Stimulated activated CD4-positive, alpha-beta T cell treated with anti-CD3 and anti-CD28 coated beads, Interleukin-1b, Interleukin-23, amount 100 ng/mL, for 24 hours (primary cell): ENCODE data around the gene RASSF1.
A peak's percentile ranks its signal among the peaks of the same experiment; 100 is the strongest.

ENCODE experiments used
- DNase-seq, 4 experiments: peaks; one replicate each; pipeline ENCODE4 v3.0.0-alpha.2; 2020; ENCODE audit warnings: low read depth in 4 of 4, low spot score in 1 of 4

Gene RASSF1

DNA sequence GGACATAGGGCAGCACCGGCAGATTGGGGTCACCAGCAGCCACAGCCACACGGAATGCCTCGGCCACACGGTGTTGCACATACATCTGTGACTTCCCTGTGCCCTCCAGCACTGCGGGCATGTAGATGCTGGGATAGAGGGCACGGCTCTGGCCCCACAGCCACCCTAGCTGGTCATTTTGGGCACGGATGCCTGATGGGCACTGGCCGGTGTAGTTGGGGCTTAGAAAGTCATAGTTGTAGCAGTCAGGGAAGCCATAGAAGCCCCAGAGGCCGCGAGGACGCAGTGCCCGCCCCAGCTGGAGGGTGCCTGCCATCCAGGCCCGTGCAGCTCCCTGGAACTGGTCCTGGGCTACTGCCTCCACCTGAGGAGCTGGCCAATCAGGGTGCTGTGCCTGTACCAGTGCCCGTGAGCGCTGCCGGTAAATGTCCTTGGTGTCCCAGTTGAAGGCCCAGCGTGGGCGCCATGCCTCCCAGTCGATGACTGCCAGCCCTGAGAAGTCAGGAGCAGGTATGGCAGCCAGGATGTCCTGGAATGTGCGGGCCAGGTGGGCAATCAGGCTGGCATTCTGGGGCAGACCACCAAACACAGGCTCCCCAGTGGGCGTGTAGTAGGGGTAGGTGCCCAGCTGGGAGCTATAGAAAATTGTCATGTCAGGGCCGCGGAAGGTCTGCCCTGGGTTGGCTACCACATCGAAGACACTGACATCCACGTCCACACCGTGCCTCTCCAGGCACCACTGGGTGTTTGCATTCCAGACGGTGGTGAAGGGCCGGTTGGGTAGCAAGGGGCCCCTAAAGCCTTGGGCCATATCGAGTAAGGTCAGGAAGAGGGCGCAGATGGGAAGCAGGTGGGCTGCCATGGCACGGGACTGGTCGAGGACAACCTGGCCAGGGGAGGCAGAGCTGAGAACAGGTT lies 38.3 kb downstream of the RASSF1 start:
- no peak for DNase-seq

DNA sequence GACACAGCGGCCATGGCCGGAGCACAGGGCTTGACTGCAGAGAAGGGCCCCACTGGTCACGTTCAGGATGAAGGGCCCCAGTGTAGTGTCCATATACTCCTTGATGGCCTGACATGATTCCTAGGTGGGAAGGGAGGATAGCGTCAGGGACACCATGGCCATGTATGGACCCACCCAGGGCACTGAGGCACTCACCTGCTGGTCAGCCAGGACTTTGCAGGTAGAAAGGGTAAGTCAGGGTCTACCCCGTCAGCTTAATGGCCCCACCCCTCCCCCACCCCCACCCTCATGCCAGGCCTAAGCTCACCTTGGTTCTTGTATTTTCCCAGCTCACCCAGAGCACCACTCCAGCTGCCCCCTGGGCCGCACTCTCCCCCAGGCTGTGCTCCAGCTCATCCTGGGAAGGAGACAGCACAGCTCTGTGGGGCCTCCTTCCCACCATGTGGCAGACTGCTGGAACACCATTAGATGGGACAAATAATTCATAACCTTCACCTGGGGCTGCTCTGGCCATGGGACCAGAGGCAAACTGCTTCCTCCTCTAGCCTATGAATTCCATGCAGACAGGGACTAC lies 39.9 kb downstream of the RASSF1 start:
- no peak for DNase-seq

DNA sequence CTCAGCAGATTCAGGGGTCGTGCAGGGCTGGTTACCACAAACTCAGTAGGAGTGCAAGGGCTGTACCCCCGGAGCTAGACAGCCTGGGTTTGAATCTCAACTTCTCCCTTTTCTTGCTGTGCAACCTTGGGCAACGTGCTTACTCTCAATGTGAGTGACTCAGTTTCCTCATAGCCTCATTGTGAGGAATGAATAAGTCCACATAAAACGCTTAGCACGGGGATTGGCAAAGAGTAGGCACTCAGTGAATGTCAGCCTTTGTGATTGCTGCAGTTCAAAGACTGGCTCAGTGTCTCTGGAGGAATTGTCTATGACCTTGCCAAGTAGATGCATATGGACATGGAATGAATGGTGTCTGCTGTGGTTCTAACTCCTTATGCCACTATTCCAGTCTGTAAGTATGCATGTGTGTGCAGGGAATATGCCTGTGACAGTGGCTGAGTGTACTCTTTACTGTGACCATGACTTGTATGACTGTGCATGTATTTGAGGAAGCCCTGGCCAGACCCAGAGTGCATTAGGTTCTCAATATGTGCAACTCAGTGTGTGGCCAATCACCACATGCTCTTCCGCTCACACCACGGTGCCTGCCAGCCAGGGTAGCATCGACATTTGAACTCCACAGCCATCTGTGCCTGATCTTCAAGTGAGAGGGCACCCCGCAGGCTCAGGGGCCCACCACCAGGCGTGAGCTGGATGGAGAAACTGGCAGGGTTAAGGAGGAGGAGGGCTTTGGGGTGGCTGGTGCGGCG lies 40.5 kb downstream of the RASSF1 start:
- DNase-seq: no peak

DNA sequence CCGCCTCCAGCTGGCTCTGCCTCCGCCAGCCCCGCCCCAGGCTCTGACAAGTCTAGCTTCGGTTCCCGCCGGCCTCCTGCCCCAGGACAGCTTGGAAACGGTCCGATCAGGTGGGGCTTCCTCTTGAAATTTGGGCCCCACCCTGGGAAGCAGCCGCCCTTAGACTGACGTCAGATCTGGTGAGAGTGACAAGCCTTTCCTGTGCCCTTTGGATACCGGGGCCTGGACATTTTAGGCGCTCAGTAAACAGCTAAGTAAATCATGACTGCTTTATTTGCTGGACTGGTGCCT lies 41.1 kb downstream of the RASSF1 start:
- no peak for DNase-seq

DNA sequence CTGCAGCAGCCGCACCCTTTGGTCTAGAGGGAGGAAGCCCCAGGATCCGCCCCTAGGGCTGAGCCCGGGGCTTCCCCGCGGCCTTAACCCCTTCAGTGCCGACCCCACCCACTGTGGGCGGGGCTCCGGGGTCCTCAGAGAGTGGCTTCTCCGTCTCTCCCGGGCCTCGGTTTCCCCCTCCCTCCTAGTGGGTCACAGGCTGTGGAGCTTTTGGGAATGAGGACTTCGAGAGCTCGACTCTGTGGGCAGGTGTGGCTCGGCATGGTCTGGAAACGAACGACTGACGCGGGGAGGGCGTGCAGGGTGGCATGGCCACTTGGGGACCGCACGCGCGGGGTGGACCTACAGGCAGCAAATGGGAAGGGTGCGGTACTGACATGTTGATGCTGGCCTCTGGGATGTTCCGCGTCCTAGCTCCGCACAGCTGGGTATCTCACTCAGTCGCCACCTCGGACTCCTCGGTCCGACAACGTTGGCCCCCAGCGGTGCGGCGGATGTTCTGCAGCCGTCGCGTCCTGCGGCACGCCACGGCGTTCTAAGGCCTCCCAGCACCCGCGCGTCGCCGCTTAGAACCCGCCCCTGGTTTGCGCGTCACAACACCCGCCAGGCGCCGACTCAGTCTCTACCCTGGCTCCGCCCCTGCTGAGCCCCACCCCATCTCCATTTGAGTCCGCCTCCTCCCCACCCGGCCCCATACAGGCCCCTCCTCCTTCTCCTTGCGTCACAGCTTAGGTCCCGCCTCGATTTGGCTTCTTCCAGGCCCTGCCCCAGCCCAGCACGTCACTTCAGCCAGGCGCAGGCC lies 41.6 kb downstream of the RASSF1 start, which contains the start of the genes HYAL3 and NAA80:
Gene HYAL3, minus strand, starts transcription at position 570 of the 802 bp plus-strand sequence. CDS start 3,803 bp downstream, outside the sequence.
Gene NAA80, minus strand, starts transcription at position 570 of the 802 bp plus-strand sequence. CDS start 1,942 bp downstream, outside the sequence.
- DNase-seq: peak; percentile 94 to 98 (median 98)

DNA sequence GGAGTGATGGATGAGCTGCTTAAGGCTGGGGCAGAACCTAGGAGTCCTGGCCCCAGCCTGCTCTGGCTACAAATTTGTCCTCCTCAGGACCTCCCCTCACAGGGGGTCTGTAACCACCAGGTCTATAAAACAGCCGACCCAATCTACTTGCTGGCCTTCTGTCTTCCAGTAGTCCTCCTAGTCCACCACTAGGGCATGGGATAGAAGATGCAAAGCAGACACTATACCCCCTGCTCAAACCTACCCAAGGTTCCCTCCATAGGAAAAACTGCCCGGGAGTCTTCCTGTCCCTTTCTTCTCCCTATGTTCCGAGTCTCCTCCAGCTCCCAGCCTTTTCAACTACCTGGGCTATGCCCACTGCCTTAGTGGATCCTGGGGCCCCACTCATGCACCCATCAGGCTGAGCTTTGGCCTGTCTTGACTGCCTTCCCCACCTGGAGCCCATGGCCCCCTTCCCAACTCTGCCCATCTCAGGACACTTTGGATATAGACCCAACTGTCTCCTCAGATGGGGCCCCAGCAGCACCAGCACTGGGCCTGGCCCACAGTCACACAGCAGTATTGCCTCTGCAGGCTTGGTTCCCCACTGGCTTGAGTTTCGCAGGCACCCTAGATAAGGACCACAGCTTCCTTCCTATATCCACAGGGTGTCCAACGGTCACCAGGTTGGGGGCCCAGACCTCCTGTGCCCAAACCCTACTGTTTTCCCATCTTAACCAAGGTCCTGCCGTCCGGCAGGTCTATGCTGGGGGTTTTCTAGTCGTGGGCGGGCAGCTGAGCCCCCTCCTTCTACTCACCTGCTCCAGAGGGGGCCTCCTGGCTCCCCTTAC lies 42.5 kb downstream of the RASSF1 start:
- no peak for DNase-seq

DNA sequence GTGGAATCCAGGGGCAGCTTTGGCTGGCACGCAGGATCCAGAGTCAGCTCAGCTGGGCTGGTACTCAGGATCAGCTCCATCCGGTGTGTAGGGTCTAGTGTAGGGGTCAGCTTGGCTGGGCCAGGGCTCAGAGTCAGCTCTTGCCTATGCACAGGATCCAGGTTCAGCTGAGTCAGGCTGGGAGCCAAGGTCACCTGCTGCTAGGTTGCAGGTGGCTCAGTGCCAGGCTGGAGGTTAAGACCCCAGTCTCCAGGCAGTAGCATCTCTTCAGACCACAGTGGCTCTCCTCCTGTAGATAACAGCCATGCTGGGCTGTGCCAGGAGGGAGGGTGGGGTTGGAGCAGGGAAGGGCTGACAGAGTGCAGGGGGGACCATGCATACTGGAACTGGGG lies 43.3 kb downstream of the RASSF1 start:
- DNase-seq: no peak

DNA sequence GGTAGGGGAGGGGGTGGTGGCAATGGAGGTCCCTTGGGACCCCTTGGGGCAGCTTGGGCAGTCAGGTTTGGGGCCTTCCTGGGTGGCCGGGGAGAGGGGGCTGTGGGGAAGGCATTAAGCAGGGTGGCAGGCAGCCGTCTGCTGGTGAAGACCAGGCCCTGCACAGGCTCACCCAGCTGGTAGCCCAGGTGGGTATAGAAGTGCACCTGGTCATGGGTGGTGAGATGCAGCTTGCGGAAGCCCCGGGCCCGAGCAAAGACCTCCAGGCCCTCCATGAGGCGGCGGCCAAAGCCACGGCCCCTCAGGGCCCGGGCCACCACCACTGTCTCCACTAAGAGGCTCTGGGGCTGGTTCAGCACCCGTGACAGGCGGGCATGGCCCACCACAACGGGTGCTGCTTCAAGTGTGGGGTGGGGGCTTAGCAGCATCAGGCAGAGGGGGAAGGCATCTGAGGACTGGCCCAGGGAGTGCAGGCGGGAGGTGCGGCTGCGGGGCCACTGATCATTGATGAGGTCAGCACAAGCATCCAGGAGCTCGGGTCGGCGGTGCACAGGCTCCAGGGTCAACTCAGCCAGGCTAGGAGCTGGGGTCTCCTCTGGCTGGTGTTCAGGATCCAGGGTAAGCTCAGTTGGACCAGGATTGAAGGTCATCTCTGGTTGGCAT lies 43.8 kb downstream of the RASSF1 start:
- DNase-seq: no peak

DNA sequence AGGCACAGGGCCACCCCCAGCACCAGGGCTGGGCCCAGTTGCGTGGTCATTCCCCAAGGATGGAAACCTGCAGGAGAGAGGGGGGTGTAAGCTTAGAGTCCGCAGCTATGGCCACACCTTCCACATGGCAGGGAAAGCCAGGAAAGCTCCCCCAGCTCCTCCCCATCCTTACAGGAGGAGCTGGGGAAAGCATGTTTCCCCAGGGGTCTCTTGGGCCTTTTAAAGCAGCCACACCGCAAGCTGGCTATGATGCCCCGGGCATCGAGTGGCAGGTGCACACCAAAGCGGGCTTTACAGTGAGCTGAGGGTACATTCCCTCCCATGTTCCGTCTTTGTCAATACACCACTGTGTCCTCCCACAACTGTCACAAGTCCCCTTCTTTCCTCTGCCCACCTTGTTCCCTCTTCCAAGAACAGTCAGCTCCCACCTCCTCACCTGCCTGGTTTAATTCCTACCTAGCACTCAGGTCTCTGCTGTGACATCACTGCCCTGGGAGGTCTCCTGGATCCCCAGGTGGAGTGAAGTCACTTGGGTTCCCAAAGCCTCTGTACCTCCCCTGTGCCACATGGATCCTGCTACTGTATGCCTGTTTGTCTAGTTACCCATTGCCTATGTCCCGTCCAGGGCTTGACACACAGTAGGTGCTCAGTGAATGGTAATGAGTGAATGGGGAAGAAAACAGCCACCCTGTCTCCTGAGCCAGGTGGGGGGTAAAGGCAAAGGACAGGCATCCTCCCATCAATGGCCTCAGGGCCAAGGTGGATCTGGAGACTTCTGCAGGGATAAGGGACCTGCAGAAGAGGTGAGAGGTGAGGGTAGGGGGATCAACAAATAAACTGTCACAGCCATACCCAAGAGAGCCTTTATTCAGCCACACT lies 44.8 kb downstream of the RASSF1 start:
- no peak for DNase-seq

DNA sequence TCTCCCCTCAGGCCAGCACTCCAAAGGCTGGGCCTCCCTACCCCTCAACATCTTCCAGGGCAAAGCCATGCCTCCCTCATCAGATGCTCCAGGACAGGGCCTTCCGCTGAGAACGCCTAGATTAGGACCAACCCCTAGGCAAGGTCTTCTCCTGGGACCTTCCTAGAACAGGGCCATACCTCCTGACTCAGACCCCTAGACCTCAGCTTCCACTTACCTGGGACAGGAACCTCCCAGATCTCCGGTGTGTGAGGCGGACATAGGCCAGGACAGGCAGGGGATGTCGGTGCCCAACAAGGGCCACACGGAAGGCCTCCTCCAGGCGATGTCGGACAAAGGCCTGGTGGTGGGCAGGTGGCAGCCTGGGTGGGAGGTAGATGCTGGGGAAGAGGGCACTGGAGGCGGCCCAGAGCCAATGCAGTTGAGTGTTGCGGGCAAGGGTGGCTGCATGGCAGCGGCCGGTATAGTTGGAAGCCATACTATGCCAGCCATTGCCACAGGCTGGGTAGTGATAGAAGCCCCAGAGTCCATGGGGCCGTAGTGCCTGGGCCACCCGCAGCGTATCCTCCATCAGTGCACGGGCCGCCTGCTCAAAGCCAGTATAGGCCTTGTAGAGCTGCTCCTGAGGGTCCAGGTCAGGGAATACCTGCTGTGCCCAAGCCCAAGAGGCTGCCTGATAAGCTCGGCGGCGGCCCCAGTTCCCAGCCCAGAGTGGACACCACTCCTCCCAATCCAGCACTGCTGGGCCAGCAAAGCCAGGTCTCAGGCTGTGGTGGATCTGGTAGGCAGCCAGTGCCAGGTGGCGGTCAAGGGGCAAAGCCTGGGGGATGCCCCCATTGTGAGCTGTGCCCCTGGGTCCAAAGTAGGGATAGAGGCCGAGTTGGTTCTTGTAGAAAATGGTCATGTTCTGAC lies 45.9 kb downstream of the RASSF1 start:
- no peak for DNase-seq

DNA sequence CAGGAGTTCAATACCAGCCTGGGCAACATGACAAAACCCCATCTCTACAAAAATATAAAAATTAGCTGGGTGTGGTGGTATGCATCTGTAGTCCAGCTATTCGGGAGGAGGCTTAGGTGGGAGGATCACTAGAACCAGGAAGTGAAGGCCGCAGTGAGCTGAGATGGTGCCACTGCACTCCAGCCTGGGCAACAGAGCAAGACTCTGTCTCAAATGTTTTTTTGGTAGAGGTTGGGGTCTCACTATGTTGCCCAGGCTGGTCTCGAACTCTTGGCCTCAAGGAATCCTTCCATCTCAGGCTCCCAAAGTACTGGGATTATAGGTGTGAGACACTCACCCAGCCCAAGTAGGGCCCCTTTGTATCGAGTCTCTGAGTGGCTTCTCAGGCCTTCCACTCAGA lies 46.5 kb downstream of the RASSF1 start:
- DNase-seq: no peak

DNA sequence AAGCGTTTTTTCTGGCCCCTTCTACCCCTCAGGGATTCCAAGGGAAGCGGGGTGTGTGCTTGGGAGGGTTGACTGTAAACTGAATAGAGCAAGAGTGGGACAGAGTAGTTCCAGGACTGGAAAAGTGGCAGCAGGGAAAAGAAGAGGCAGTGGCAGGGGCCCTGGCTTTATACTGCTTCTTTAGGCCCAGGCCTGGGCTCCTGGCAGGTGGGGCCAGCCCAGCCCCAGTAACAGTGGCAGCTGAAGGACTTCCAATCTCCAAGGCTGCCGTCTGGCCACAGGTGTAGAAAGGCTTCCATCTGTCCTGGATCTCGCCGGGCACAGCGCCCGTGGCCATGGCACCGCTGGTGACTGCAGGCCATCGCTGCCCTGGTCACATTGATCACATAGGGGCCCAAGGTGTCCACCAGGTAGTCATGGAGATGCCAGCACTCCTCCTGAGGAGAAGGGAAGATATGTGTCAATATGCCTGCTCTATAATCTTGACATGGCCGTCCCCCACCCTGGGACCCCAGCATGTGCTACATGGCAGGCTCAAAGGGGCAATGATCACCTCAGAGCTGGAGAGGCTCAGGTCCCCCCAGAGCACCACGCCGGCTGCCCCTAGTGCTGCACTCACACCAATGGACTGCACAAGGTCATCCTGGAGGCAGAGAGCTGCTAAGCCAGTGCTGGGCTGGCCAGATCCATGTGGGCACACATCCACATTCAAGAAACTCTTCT lies 47.4 kb downstream of the RASSF1 start:
- DNase-seq: no peak

DNA sequence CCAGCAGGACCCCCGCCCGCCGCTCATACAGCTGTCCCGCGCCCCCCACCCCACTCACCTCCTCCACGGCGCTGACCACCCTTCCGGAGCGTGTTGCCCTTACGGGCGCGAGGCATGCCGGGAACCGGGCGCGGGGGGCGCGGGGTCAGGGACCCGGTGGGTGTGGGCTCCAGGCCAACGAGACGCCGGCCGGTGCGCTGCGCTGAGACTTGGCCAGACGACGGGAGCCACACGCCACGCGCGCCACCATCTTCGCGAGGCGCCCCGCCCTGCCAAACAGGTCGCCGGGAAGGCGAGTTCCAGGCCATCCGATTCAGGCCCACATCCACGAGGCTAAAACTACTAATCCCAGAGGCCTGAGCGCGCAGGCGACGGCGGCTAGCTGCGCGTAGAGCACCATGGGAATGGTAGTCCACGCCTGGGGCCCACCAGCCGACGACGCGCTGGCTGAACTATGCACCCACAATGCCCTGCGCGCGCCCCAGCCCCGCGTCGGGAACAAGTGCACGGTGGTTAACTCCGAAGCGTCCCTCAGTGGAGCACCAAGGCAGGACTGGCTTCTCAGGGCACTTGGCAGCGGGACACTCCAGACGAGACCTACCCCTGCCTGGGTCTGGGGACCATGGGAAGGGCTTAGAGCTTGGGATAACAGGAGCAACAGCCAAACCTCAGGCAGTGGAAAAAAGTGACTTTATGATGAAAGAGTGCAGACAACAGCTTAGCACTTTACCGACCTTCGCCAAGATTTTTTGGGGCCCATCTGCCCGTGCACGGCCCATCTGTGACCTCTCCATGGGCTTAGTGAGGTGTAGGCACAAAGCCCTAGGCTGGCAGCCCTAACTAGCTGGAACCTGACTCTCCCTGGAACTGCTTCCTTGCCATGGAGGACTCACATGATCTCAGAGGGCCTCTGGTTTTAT lies 48.2 kb downstream of the RASSF1 start, which contains the start of gene IFRD2:
Gene IFRD2, minus strand, starts transcription at position 271 of the 920 bp plus-strand sequence. Its CDS starts 155 bp downstream, at position 116.
- DNase-seq: peak; percentile 81 to 94 (median 88)

DNA sequence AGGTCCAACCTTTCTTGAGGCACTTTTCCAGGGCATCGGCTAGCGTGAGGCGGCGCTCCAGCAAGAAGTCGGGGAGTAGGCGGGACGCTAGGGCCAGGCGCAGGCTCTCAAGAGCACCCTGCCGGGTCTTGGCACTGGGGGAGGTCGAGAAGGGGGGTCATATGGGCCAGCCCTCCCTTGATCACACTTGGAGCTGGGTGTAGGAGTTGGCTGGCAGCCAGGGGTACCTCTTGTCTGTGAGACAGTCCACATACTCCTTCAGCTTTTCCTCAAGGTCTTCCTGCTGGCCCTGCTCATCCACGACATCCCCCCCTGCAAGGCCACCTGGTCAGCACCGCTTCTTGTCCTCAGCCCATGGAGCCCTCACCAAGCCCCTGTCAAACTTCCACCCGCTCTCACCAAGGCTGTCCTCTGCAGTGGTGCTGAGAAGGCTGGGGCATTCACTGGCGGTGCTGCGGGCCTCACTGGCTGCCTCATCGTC lies 50.4 kb downstream of the RASSF1 start:
- DNase-seq: no peak

DNA sequence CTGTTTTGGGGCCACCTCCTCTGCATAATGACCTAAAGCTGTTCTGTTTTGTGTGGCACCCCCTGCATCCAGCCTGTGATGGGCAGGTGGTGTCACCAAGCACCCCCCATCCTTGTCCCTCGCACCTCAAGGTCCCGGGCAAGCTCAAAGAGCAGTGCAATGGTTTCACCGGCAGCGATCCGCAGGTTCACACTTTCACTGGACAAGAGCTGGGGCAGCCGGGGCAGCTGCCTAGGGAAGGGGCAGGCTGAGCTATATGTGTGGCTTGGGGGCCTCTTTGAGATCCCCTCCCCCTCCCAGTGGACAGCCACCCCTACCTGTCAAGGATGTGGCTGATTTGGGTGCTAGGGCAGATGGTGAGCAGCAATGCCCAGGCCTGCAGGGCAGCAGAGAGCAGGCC lies 51.5 kb downstream of the RASSF1 start:
- no peak for DNase-seq
